Measurements from ENCODE around the gene MYO1F. TPM values are rescaled to one million over a fixed set of nuclear protein-coding genes. Genes with fewer than 3 reads are reported as not detected.

The MYO1F gene
- total RNA-seq, 2 donors from 2014 or later = 4.7 to 9.1 TPM

- DNase-seq = no peak
- Histone ChIP-seq H3K27me3 (no peaks in the 10 kb centered on the region), H3K9ac (ENCODE audit: low read depth in 2 of 2, low read length in 2 of 2) (no peak overlapping the region), H3K9me3 (no peaks in the 10 kb centered on the region), H3K4me1 (no peaks in the 10 kb centered on the region), H3K27ac (no peak overlapping the region), H3K36me3 (no peaks in the 10 kb centered on the region), H3K4me3 (no peak overlapping the region)
- no peak for TF ChIP-seq CTCF (IDR thresholded peaks at IDR 0.05)
- intact Hi-C loops (cut with DNase I) = no loop called here
These were observed 24.4 kb downstream of the MYO1F start for GRCh38 chr19:8552810-8553209.

- Histone ChIP-seq H3K27ac (no peak overlapping the region), H3K9ac (ENCODE audit: low read depth in 2 of 2, low read length in 2 of 2) (no peak overlapping the region), H3K36me3 (no peaks in the 10 kb centered on the region), H3K4me1 (no peaks in the 10 kb centered on the region), H3K4me3 (no peak overlapping the region), H3K27me3 (no peaks in the 10 kb centered on the region), H3K9me3 (no peaks in the 10 kb centered on the region)
- no peak for DNase-seq
- intact Hi-C loops (cut with DNase I) = no loop called here
- no peak for TF ChIP-seq CTCF (IDR thresholded peaks at IDR 0.05)
These were observed 27.2 kb downstream of the MYO1F start for GRCh38 chr19:8550070-8550469.

- H3K36me3 ChIP-seq = no peaks in the 10 kb centered on the region
- no peaks in the 10 kb centered on the region for H3K4me1 ChIP-seq
- no peaks in the 10 kb centered on the region for H3K9me3 ChIP-seq
- DNase-seq = no peak
- H3K27me3 ChIP-seq = no peaks in the 10 kb centered on the region
- intact Hi-C loops (cut with DNase I) = no loop called here
- no peak overlapping the region for H3K27ac ChIP-seq
- no peak overlapping the region for H3K9ac ChIP-seq (ENCODE audit: low read depth in 2 of 2, low read length in 2 of 2)
- H3K4me3 ChIP-seq = no peak overlapping the region
- no peak for TF ChIP-seq CTCF (IDR thresholded peaks at IDR 0.05)
These were observed 31.5 kb downstream of the MYO1F start for GRCh38 chr19:8545743-8546142.

GRCh38 chr19:8544168-8544567 is 33.1 kb downstream of the MYO1F start:
- intact Hi-C loops (cut with DNase I) = no loop called here
- no peaks in the 10 kb centered on the region for H3K27me3 ChIP-seq
- H3K36me3 ChIP-seq = no peaks in the 10 kb centered on the region
- no peaks in the 10 kb centered on the region for H3K9me3 ChIP-seq
- H3K4me1 ChIP-seq = no peaks in the 10 kb centered on the region
- no peak overlapping the region for H3K9ac ChIP-seq (ENCODE audit: low read depth in 2 of 2, low read length in 2 of 2)
- no peak for DNase-seq
- no peak for TF ChIP-seq CTCF (IDR thresholded peaks at IDR 0.05)
- no peak overlapping the region for H3K27ac ChIP-seq
- H3K4me3 ChIP-seq = no peak overlapping the region

- TF ChIP-seq CTCF (IDR thresholded peaks at IDR 0.05) = no peak
- no peaks in the 10 kb centered on the region for H3K4me1 ChIP-seq
- H3K9me3 ChIP-seq = no peaks in the 10 kb centered on the region
- H3K27ac ChIP-seq = no peak overlapping the region
- H3K9ac ChIP-seq (ENCODE audit: low read depth in 2 of 2, low read length in 2 of 2) = no peak overlapping the region
- H3K27me3 ChIP-seq = no peaks in the 10 kb centered on the region
- H3K4me3 ChIP-seq = no peak overlapping the region
- no peak for DNase-seq
- intact Hi-C loops (cut with DNase I) = no loop called here
- H3K36me3 ChIP-seq = no peaks in the 10 kb centered on the region
These were observed 37.6 kb downstream of the MYO1F start for GRCh38 chr19:8539621-8540149.
